ENCODE results near the gene CYP24A1.

DNA sequence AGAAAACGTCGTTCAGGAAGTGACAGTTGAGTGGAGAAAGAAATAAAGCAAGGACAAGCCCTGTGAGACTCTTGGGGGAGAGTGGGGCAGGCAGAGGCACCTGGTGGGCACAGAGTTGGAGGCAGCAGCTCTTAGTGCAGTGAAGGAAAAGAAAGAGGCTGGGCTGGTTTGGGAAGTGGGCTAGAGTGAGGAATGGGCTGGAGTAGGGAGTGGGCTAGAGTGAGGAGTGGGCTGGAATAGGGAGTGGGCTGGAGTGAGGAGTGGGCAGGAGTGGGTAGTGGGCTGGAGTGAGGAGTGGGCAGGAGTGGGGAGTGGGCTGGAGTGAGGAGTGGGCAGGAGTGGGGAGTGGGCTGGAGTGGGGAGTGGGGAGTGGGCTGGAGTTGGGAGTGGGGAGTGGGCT lies 59.7 kb downstream of the CYP24A1 start:
- TF ChIP-seq, protein P1, sequence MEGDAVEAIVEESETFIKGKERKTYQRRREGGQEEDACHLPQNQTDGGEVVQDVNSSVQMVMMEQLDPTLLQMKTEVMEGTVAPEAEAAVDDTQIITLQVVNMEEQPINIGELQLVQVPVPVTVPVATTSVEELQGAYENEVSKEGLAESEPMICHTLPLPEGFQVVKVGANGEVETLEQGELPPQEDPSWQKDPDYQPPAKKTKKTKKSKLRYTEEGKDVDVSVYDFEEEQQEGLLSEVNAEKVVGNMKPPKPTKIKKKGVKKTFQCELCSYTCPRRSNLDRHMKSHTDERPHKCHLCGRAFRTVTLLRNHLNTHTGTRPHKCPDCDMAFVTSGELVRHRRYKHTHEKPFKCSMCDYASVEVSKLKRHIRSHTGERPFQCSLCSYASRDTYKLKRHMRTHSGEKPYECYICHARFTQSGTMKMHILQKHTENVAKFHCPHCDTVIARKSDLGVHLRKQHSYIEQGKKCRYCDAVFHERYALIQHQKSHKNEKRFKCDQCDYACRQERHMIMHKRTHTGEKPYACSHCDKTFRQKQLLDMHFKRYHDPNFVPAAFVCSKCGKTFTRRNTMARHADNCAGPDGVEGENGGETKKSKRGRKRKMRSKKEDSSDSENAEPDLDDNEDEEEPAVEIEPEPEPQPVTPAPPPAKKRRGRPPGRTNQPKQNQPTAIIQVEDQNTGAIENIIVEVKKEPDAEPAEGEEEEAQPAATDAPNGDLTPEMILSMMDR (IDR thresholded peaks at IDR 0.05): no peak
- TF ChIP-seq POLR2A (IDR thresholded peaks at IDR 0.05) (no peak), POLR2AphosphoS5 (IDR thresholded peaks at IDR 0.05) (no peak)

Data from prostate gland (tissue), 2 donors.